RWPE1 (cell line): ENCODE data around the gene PKN1.
A peak's percentile ranks its signal among the peaks of the same experiment; 100 is the strongest.

Source experiments
- CTCF ChIA-PET: fragments of 350-600 bp; sonication (Branson Sonifier 250); formaldehyde crosslinking; extraction: SDS; loops from one replicate; lab custom pipeline; 2021; lab: Yijun Ruan, JAX
- POLR2A ChIA-PET: fragments of 400-600 bp; formaldehyde crosslinking; extraction: SDS; loops from one replicate; lab custom pipeline; 2020; ENCODE audit warnings: antibody characterized with exemption; ENCODE audit not compliant: low non-redundant PET; lab: Yijun Ruan, JAX
- DNase-seq: peaks from one replicate; pipeline ENCODE4 v3.0.0; 2012; ENCODE audit warnings: low spot score
- H3K27ac ChIP-seq: fragments of 450-650 bp; 2 replicates; pipeline ENCODE4 v1.5.1; 2017
- TF ChIP-seq, protein P1 (sequence below): fragments of 450-650 bp; conservative IDR thresholded peaks from 2 replicates; pipeline ENCODE4 v1.5.1; 2017; ENCODE audit warnings: low read depth, mild to moderate bottlenecking

PKN1 gene

DNA sequence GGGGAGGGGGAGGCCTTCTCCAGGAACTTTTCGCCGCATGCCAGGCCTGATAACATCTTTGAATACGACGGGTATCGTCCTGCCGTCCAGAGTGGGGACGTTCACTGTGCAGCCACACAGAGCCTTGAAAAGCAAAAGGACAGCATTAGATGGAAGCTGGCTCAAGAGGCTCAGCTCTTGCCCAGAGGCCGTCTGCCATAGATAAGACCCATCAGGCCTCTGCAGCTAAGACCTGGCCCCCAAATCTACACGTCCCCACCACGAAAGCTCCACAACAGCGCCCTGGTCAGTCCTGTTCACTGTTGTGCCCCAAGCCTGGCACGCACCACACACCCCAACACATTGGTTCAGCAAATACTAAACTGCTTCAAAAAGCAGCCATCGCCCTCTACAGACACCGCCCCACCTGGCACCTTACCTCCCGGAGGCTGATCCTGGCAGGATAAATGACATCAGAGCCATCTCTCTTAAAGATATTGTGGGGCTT is 83.0 kb downstream of the PKN1 start:
- CTCF ChIA-PET = interaction anchor here (0.5 to 1.9 kb wide), 5 partner anchors 8 to 41 kb away, joined by 3 to 7 read pairs (median 3); no protein-coding TSS in a partner anchor
- H3K27ac ChIP-seq = peak overlapping the region; percentile 100
- TF ChIP-seq, protein P1, sequence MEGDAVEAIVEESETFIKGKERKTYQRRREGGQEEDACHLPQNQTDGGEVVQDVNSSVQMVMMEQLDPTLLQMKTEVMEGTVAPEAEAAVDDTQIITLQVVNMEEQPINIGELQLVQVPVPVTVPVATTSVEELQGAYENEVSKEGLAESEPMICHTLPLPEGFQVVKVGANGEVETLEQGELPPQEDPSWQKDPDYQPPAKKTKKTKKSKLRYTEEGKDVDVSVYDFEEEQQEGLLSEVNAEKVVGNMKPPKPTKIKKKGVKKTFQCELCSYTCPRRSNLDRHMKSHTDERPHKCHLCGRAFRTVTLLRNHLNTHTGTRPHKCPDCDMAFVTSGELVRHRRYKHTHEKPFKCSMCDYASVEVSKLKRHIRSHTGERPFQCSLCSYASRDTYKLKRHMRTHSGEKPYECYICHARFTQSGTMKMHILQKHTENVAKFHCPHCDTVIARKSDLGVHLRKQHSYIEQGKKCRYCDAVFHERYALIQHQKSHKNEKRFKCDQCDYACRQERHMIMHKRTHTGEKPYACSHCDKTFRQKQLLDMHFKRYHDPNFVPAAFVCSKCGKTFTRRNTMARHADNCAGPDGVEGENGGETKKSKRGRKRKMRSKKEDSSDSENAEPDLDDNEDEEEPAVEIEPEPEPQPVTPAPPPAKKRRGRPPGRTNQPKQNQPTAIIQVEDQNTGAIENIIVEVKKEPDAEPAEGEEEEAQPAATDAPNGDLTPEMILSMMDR = no peak; the same call in 1 of the 2 replicates
- no peak for DNase-seq
- POLR2A ChIA-PET = interaction anchor here (0.7 to 1.8 kb wide), 2 partner anchors 16 to 34 kb away, joined by 3 to 4 read pairs; no protein-coding TSS in a partner anchor

DNA sequence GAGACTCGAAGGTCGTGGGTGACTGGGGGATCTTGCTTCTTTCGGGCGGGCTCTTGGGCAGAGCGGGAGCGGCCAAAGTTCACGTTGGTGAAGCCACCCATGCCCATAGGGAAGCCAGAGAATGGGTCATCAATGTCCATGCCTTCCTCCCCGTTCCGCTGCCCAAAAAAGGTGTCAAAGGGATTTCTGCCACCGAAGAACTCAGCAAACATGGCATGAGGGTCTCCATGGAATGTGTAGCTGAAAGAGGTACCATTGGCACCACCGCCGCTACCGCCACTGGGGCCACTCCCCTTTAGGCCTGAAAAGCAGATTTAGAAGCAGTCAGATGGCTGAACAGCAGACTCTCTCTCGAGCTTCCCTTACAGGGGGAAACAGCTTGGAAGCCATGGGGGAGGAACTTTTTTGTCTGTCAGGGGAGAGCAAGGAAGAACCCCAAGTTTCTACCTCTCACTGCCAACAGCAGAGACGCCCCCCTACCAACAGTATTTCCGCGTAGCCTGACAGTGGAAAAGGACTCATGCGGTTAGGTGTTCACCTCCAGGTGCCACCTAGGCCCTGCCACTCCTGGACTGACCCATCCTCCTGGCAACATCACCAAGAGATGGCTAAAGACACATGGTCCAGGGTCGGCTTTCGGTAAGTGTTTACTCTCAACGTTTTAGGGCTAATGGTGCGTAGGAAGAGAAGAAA is 83.8 kb downstream of the PKN1 start:
- ChIA-PET POLR2A (interaction anchor here (0.6 to 2.3 kb wide), 10 partner anchors 9 to 56 kb away, joined by 3 to 13 read pairs (median 4); no protein-coding TSS in a partner anchor), CTCF (interaction anchor here (0.5 to 1.9 kb wide), 5 partner anchors 9 to 40 kb away, joined by 3 to 7 read pairs (median 4); no protein-coding TSS in a partner anchor)
- H3K27ac ChIP-seq = peak overlapping the region; percentile 100
- TF ChIP-seq, protein P1 = no peak
- no peak for DNase-seq

DNA sequence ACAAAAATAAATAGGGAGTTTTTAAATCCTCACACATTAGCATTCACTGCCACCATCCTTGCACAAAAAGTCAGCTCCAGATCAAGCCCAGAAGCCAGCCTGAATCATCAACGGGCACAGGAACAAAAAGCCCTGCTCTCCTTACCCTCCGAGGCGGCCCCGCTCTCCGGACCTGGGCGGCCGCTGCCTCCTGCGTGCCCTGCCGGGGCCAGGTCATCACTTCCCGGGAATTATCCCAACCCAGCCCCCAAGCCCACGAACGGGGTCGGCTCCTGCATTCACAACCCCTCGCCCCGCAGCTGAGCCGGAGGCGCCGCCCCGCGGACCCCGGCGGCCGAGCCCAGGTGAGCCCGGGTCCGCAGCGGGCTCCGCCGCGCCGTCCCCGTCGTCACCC is 84.3 kb downstream of the PKN1 start:
- H3K27ac ChIP-seq = peak overlapping the region; percentile 100
- ChIA-PET POLR2A (interaction anchor here (0.6 to 2.3 kb wide), 11 partner anchors 8 to 56 kb away, joined by 3 to 13 read pairs (median 4); partner anchors contain the start of gene GIPC1), CTCF (interaction anchor here (0.9 to 1.9 kb wide), 4 partner anchors 13 to 39 kb away, joined by 3 to 7 read pairs (median 4); no protein-coding TSS in a partner anchor)
- TF ChIP-seq, protein P1 = no peak
- DNase-seq = no peak

DNA sequence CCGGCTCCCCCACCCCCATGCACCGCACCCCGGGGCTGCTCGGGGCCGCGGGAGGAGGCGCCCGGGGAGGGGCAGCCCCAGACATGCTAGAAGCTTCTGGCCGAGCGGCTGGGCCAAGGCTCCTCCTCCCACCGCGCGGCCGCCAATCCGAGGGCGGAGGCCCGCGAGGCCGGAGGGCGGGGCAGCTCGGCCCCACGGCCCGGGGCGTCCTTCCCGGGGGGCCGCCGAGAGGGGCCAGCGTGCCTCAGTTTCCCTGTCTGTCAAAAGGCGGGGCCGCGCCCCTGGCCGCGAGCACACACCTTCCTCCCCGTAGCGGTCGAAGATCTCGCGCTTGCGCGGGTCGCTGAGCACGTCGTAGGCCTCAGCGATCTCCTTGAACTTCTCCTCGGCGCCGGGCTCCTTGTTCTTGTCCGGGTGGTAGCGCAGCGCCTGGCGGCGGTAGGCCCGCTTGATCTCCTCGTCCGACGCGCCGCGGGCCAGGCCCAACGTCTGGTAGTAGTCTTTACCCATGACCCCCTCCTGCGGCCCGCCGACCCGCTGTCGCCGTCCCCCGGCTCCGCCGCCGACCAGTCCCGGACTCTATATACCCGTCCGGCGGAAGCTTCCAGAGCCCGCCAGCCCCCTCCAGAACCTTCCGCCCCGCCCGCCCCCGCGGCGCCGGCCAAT is 84.9 kb downstream of the PKN1 start, which contains the start of gene DNAJB1:
Gene DNAJB1, minus strand, starts transcription at position 558 of the 666 bp plus-strand sequence. Its CDS starts 48 bp downstream, at position 510.
- DNase-seq = peak; percentile 83
- TF ChIP-seq, protein P1 = no peak
- peak within 1 kb of the TSS; percentile 100 for H3K27ac ChIP-seq
- POLR2A ChIA-PET = interaction anchor here (0.5 to 2.3 kb wide), 18 partner anchors 8 to 1287 kb away, joined by 3 to 13 read pairs (median 4); partner anchors contain the start of gene GIPC1
- CTCF ChIA-PET = interaction anchor here (0.9 to 1.9 kb wide), 4 partner anchors 13 to 39 kb away, joined by 3 to 7 read pairs (median 4); no protein-coding TSS in a partner anchor

DNA sequence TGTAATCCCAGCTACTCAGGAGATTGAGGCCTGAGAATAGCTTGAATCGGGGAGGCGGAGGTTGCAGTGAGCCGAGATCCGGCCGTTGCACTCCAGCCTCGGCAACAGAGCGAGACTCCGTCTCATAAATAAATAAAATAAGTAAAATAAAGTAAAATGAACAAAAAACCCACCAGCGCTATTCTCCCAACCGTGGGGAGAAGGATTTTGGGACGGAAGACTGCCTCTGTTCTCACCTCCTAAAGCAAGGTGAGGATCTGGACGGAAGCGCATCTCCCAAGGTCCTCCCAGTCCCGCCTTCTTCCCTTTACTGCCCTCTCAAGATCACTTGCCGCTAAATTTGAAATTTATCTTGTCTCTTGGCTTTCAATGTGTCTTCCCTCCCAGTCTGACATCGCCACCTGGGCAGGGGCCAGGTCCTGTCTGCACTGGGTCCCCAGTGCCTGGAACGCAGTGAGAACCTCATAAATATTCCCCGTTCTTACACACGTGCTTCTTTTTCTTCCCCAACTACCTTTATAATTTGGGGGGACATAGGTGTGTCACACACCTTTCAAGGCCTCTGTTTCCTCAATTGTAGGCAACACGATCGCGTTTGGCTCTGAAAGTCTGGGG is 86.2 kb downstream of the PKN1 start:
- ChIA-PET POLR2A (interaction anchor here (0.6 kb wide), 1 partner anchor 23 kb away, joined by 3 read pairs; no protein-coding TSS in a partner anchor), CTCF (interaction anchor here (0.8 kb wide), 1 partner anchor 35 kb away, joined by 3 read pairs; no protein-coding TSS in a partner anchor)
- DNase-seq = no peak
- peak overlapping the region; percentile 100 for H3K27ac ChIP-seq
- TF ChIP-seq, protein P1 = no peak
